SK-N-SH (cell line): ENCODE data around the gene ETV6. TPM values are rescaled to one million over a fixed set of nuclear protein-coding genes. Genes with fewer than 3 reads are reported as not detected.

ENCODE experiments used
- CTCF ChIA-PET: fragments of 300-600, 350-600 bp; formaldehyde crosslinking; extraction: SDS; loops from one replicate; lab custom pipeline; 2021; lab: Yijun Ruan, JAX
- POLR2A ChIA-PET: fragments of 350-600 bp; sonication (Branson Sonifier 250); formaldehyde crosslinking; extraction: SDS; loops from one replicate; lab custom pipeline; 2020; ENCODE audit warnings: antibody characterized with exemption, inconsistent platforms; lab: Yijun Ruan, JAX
- DNase-seq: peaks from one replicate; pipeline ENCODE4 v3.0.0; 2012
- H2AFZ ChIP-seq: fragments of 200-600 bp; sonication (generic); 2 replicates; pipeline ENCODE4 v1.8.1; 2016; ENCODE audit warnings: antibody characterized with exemption, mild to moderate bottlenecking, low read depth
- H3F3A ChIP-seq: fragments of 200-600 bp; sonication (generic); replicated peaks from 2 replicates; pipeline ENCODE3; 2016; ENCODE audit warnings: antibody characterized with exemption, mild to moderate bottlenecking; ENCODE audit not compliant: insufficient read depth
- H3K27ac ChIP-seq, 2 experiments: fragments of 200-500 bp in 1 of 2; fragments of 200-600 bp in 1 of 2; sonication (Bioruptor generic) in 1 of 2; sonication (generic), shearing (Covaris generic) in 1 of 2; 2 replicates each; pipeline versions ENCODE4 v1.5.1 to v1.6.1; 2014 to 2016; ENCODE audit warnings: low read depth in 2 of 2, inconsistent platforms in 1 of 2, low read length in 1 of 2, mild to moderate bottlenecking in 1 of 2, mixed read lengths in 1 of 2
- H3K27me3 ChIP-seq: fragments of 200-600 bp; sonication (generic), shearing (Covaris generic); 2 replicates; pipeline ENCODE4 v1.6.1; 2016; ENCODE audit warnings: mixed run types; ENCODE audit not compliant: insufficient read depth
- H3K36me3 ChIP-seq, 2 experiments: fragments of 200-500 bp in 1 of 2; fragments of 200-600 bp in 1 of 2; sonication (Bioruptor generic) in 1 of 2; sonication (generic) in 1 of 2; replicated peaks in 1 of 2; 2 replicates each; pipeline versions ENCODE3 to v1.5.1; 2014 to 2016; ENCODE audit warnings: low read length in 1 of 2, mild to moderate bottlenecking in 1 of 2; ENCODE audit not compliant: insufficient read depth in 2 of 2, control insufficient read depth in 1 of 2
- H3K4me1 ChIP-seq, 2 experiments: fragments of 200-500 bp in 1 of 2; fragments of 200-600 bp in 1 of 2; sonication (Bioruptor generic) in 1 of 2; sonication (generic), shearing (Covaris generic) in 1 of 2; 2 replicates each; pipeline versions ENCODE4 v1.5.1 to v1.6.1; 2014 to 2016; ENCODE audit warnings: low read depth in 1 of 2, low read length in 1 of 2, mixed run types in 1 of 2; ENCODE audit not compliant: insufficient read depth in 2 of 2, control insufficient read depth in 1 of 2
- H3K4me2 ChIP-seq: fragments of 200-600 bp; sonication (generic), shearing (Covaris generic); 2 replicates; pipeline ENCODE4 v1.6.1; 2017; ENCODE audit warnings: mixed run types
- H3K4me3 ChIP-seq, 2 experiments: fragments of 200-500 bp in 1 of 2; fragments of 200-600 bp in 1 of 2; sonication (Bioruptor generic) in 1 of 2; sonication (generic), shearing (Covaris generic) in 1 of 2; 2 replicates each; pipeline versions ENCODE4 v1.5.1 to v1.8.1; 2014 to 2016; ENCODE audit warnings: low read depth in 2 of 2, inconsistent platforms in 1 of 2, low read length in 1 of 2, mild to moderate bottlenecking in 1 of 2, mixed read lengths in 1 of 2, moderate library complexity in 1 of 2
- H3K79me2 ChIP-seq: fragments of 200-600 bp; sonication (generic); 2 replicates; pipeline ENCODE4 v1.8.1; 2017; ENCODE audit warnings: mild to moderate bottlenecking; ENCODE audit not compliant: insufficient read depth
- H3K9ac ChIP-seq: fragments of 200-600 bp; sonication (generic); 2 replicates; pipeline ENCODE4 v1.6.1; 2017; ENCODE audit warnings: mixed run types
- H3K9me2 ChIP-seq: fragments of 200-600 bp; sonication (generic); 2 replicates; pipeline ENCODE4 v1.6.1; 2017; ENCODE audit warnings: mixed run types
- H3K9me3 ChIP-seq: fragments of 200-600 bp; sonication (generic); 2 replicates; pipeline ENCODE4 v1.6.1; 2017; ENCODE audit warnings: mixed run types, mild to moderate bottlenecking, moderate library complexity
- H4K20me1 ChIP-seq: fragments of 200-600 bp; sonication (generic); 2 replicates; pipeline ENCODE4 v1.6.1; 2017; ENCODE audit warnings: mild to moderate bottlenecking, mixed run types; ENCODE audit not compliant: insufficient read depth
- ELF1 ChIP-seq: IDR thresholded peaks from 2 replicates; pipeline ENCODE4 v1.4.0; 2012
- EZH2phosphoT487 ChIP-seq: fragments of 200-600 bp; sonication (generic); IDR thresholded peaks from 2 replicates; pipeline ENCODE4 v1.6.1; 2017; ENCODE audit warnings: low read depth, mixed run types, mild to moderate bottlenecking, antibody characterized with exemption, moderate library complexity, borderline replicate concordance
- FOSL2 ChIP-seq: IDR thresholded peaks from 2 replicates; pipeline ENCODE4 v1.4.0; 2012; ENCODE audit warnings: low read depth, mild to moderate bottlenecking, moderate library complexity, borderline replicate concordance
- FOXJ3 ChIP-seq: sonication (generic); formaldehyde crosslinking; IDR thresholded peaks from 2 replicates; pipeline ENCODE4 v1.5.1; 2020; ENCODE audit warnings: mild to moderate bottlenecking, missing genetic modification reagents
- IRF3 ChIP-seq: fragments of 150-350 bp; IDR thresholded peaks from 2 replicates; pipeline ENCODE4 v1.6.1; 2016; ENCODE audit warnings: mild to moderate bottlenecking, low read depth, low read length
- JUND ChIP-seq: IDR thresholded peaks from 2 replicates; pipeline ENCODE4 v1.4.0; 2012
- MAX ChIP-seq: IDR thresholded peaks from 2 replicates; pipeline ENCODE4 v1.4.0; 2012; ENCODE audit warnings: low read depth
- NRF1 ChIP-seq: IDR thresholded peaks from 2 replicates; pipeline ENCODE4 v1.6.1; 2012; ENCODE audit warnings: low read depth, mild to moderate bottlenecking, low read length
- POLR2AphosphoS5 ChIP-seq: IDR thresholded peaks from 2 replicates; pipeline ENCODE4 v1.6.1; 2012; ENCODE audit warnings: low read depth, low read length
- REST ChIP-seq: IDR thresholded peaks from 2 replicates; pipeline ENCODE4 v1.6.1; 2012; ENCODE audit warnings: mild to moderate bottlenecking, low read depth, low read length, moderate library complexity
- RFX5 ChIP-seq: IDR thresholded peaks from 2 replicates; pipeline ENCODE4 v1.6.1; 2012; ENCODE audit warnings: mild to moderate bottlenecking, improper control_type of control experiment, low read length
- RXRA ChIP-seq: IDR thresholded peaks from 2 replicates; pipeline ENCODE4 v1.4.0; 2012; ENCODE audit warnings: low read depth, mild to moderate bottlenecking, borderline replicate concordance
- TAF1 ChIP-seq: IDR thresholded peaks from 2 replicates; pipeline ENCODE4 v1.6.1; 2012; ENCODE audit warnings: low read depth, mild to moderate bottlenecking, low read length, moderate library complexity, borderline replicate concordance
- TCF12 ChIP-seq: IDR thresholded peaks from 2 replicates; pipeline ENCODE4 v1.4.0; 2012
- TEAD4 ChIP-seq: IDR thresholded peaks from 2 replicates; pipeline ENCODE4 v1.4.0; 2012; ENCODE audit warnings: mild to moderate bottlenecking, borderline replicate concordance; ENCODE audit not compliant: insufficient read depth
- USF2 ChIP-seq: fragments of 150-350 bp; IDR thresholded peaks from 2 replicates; pipeline ENCODE4 v1.6.1; 2017; ENCODE audit warnings: antibody characterized with exemption, low read length, low read depth, borderline replicate concordance
- YY1 ChIP-seq: IDR thresholded peaks from 2 replicates; pipeline ENCODE4 v1.4.0; 2012; ENCODE audit warnings: low read depth, mild to moderate bottlenecking
- WGBS: methylation state at CpG from one replicate; pipeline ENCODE4 v1.1.6; 2017; ENCODE audit warnings: low lambda C conversion rate; 5-methylcytosine and 5-hydroxymethylcytosine counted together
- polyA plus RNA-seq, 3 experiments: library from polyadenylated mRNA; depleted of rRNA; stranded (reverse); fragments of >200 nt; gene quantifications; 2 replicates each; pipeline ENCODE4 v1.2.3, GENCODE V29; 2012

Gene ETV6
- polyA plus RNA-seq, 1 of the 3 experiments (the other 2 are of a cell fraction), result 4.0 TPM

GRCh38 chr12:11656550-11656949 lies 7.1 kb downstream of the ETV6 start:
- WGBS, result 86% methylated on average over 4 of the region's 4 CpGs
- H3K4me2 ChIP-seq, result no peak overlapping the region; the same call in 1 of the 2 replicates
- peaks cover 16 to 39% of the 10 kb centered on the region in 2 experiments for H3K4me1 ChIP-seq
- H3K79me2 ChIP-seq, result peaks cover 98% of the 10 kb centered on the region
- POLR2A ChIA-PET, result no interaction called here
- CTCF ChIA-PET, result no interaction called here
- H3K36me3 ChIP-seq, result no peaks in the 10 kb centered on the region
- TF ChIP-seq POLR2AphosphoS5 (no peak), MAX (no peak), TCF12 (no peak), JUND (no peak), USF2 (no peak), YY1 (no peak), IRF3 (no peak), NRF1 (no peak), TAF1 (no peak), RXRA (no peak), REST (no peak), ELF1 (no peak), EZH2phosphoT487 (no peak), RFX5 (no peak), FOSL2 (no peak), FOXJ3 (CRISPR knock-in tag) (no peak), TEAD4 (no peak)
- no peaks in the 10 kb centered on the region for H3K27me3 ChIP-seq
- H3K9me2 ChIP-seq, result no peaks in the 10 kb centered on the region
- DNase-seq, result no peak
- H4K20me1 ChIP-seq, result peaks cover 42% of the 10 kb centered on the region
- no peak overlapping the region for H3K4me3 ChIP-seq
- peaks cover 8% of the 10 kb centered on the region for H3F3A ChIP-seq
- H2AFZ ChIP-seq, result no peak overlapping the region
- H3K9me3 ChIP-seq, result no peaks in the 10 kb centered on the region
- H3K9ac ChIP-seq, result no peak overlapping the region
- H3K27ac ChIP-seq, result no peak overlapping the region; a peak in 1 of 4 replicates
